NCI-H2196 treated with DMSO at 0.1 percent for 48 hours (cell line): ENCODE results near the gene PDZRN3.

ENCODE experiments used
- DNase-seq: peaks from one replicate; lab custom pipeline; 2025; ENCODE audit not compliant: unreplicated experiment; lab: John Stamatoyannopoulos, UW

Gene PDZRN3

GRCh38 chr3:73497646-73498406 lies 126.9 kb downstream of the PDZRN3 start:
- DNase-seq: no peak

- no peak for DNase-seq
Observed at GRCh38 chr3:73493543-73494308, 131.0 kb downstream of the PDZRN3 start.

- no peak for DNase-seq
Observed at GRCh38 chr3:73492186-73492585, 132.6 kb downstream of the PDZRN3 start.

GRCh38 chr3:73491287-73491662 lies 133.5 kb downstream of the PDZRN3 start:
- DNase-seq: no peak

GRCh38 chr3:73490453-73491286 lies 134.1 kb downstream of the PDZRN3 start:
- DNase-seq: no peak

- DNase-seq: no peak
Observed at GRCh38 chr3:73485877-73486330, 138.8 kb downstream of the PDZRN3 start.

- DNase-seq: no peak
Observed at GRCh38 chr3:73484656-73485248, 140.0 kb downstream of the PDZRN3 start.

GRCh38 chr3:73481888-73482287 lies 142.9 kb downstream of the PDZRN3 start:
- no peak for DNase-seq

GRCh38 chr3:73480187-73480672 lies 144.5 kb downstream of the PDZRN3 start:
- DNase-seq: no peak

GRCh38 chr3:73479325-73479724 lies 145.4 kb downstream of the PDZRN3 start:
- DNase-seq: no peak

GRCh38 chr3:73478858-73479257 lies 145.9 kb downstream of the PDZRN3 start:
- no peak for DNase-seq

- no peak for DNase-seq
Observed at GRCh38 chr3:73475717-73476116, 149.0 kb downstream of the PDZRN3 start.

GRCh38 chr3:73475175-73475574 lies 149.6 kb downstream of the PDZRN3 start:
- no peak for DNase-seq

- no peak for DNase-seq
Observed at GRCh38 chr3:73474619-73475018, 150.1 kb downstream of the PDZRN3 start.

GRCh38 chr3:73473898-73474416 lies 150.8 kb downstream of the PDZRN3 start:
- DNase-seq: no peak

GRCh38 chr3:73473181-73473897 lies 151.4 kb downstream of the PDZRN3 start:
- DNase-seq: no peak

GRCh38 chr3:73471986-73472787 lies 152.6 kb downstream of the PDZRN3 start:
- DNase-seq: no peak

- no peak for DNase-seq
Observed at GRCh38 chr3:73470860-73471259, 153.9 kb downstream of the PDZRN3 start.

GRCh38 chr3:73469331-73469730 lies 155.4 kb downstream of the PDZRN3 start:
- DNase-seq: no peak
